ENCODE data around the gene LCN10. TPM values are rescaled to one million over a fixed set of nuclear protein-coding genes. Genes with fewer than 3 reads are reported as not detected.

The LCN10 gene
- total RNA-seq, 1 donor from 2014 or later = not detected

- peak; percentile 65 to 96 for DNase-seq (ENCODE audit: low read depth in 2 of 2)
Observed at GRCh38 chr9:136721339-136722092, 21.2 kb downstream of the LCN10 start.

GRCh38 chr9:136720898-136721338 lies 21.8 kb downstream of the LCN10 start:
- DNase-seq (ENCODE audit: low read depth in 2 of 2) = no peak

GRCh38 chr9:136720251-136720897 lies 22.4 kb downstream of the LCN10 start:
- peak in 1 of 2 donors; percentile 43 for DNase-seq (ENCODE audit: low read depth in 2 of 2)

GRCh38 chr9:136719195-136719880 lies 23.4 kb downstream of the LCN10 start:
- DNase-seq (ENCODE audit: low read depth in 2 of 2) = peak in 1 of 2 donors; percentile 57

- no peak for DNase-seq (ENCODE audit: low read depth in 2 of 2)
Observed at GRCh38 chr9:136718345-136719194, 24.2 kb downstream of the LCN10 start.

- no peak for DNase-seq (ENCODE audit: low read depth in 2 of 2)
Observed at GRCh38 chr9:136717399-136717798, 25.3 kb downstream of the LCN10 start.

- no peak for DNase-seq (ENCODE audit: low read depth in 2 of 2)
Observed at GRCh38 chr9:136714893-136715274, 27.9 kb downstream of the LCN10 start.

GRCh38 chr9:136714096-136714892 lies 28.4 kb downstream of the LCN10 start:
- peak; percentile 49 to 87 for DNase-seq (ENCODE audit: low read depth in 2 of 2)

GRCh38 chr9:136713550-136713949 lies 29.2 kb downstream of the LCN10 start:
- DNase-seq (ENCODE audit: low read depth in 2 of 2) = peak in 1 of 2 donors; percentile 44

GRCh38 chr9:136712690-136713544 lies 29.8 kb downstream of the LCN10 start:
- DNase-seq (ENCODE audit: low read depth in 2 of 2) = no peak

GRCh38 chr9:136711751-136712689 lies 30.7 kb downstream of the LCN10 start, which contains the start of gene DIPK1B:
Gene DIPK1B, plus strand, starts transcription at chr9:136712572. Its CDS starts 94 bp downstream, at chr9:136712666.
- peak in 1 of 2 donors; percentile 59 for DNase-seq (ENCODE audit: low read depth in 2 of 2)

GRCh38 chr9:136711219-136711648 lies 31.5 kb downstream of the LCN10 start:
- peak in 1 of 2 donors; percentile 67 for DNase-seq (ENCODE audit: low read depth in 2 of 2)

GRCh38 chr9:136710543-136710942 lies 32.2 kb downstream of the LCN10 start:
- no peak for DNase-seq (ENCODE audit: low read depth in 2 of 2)

- no peak for DNase-seq (ENCODE audit: low read depth in 2 of 2)
Observed at GRCh38 chr9:136709454-136710109, 33.2 kb downstream of the LCN10 start.

GRCh38 chr9:136707849-136708517 lies 34.8 kb downstream of the LCN10 start:
- no peak for DNase-seq (ENCODE audit: low read depth in 2 of 2)

- no peak for DNase-seq (ENCODE audit: low read depth in 2 of 2)
Observed at GRCh38 chr9:136707011-136707410, 35.7 kb downstream of the LCN10 start.

- peak in 1 of 2 donors; percentile 74 for DNase-seq (ENCODE audit: low read depth in 2 of 2)
Observed at GRCh38 chr9:136705564-136705963, 37.2 kb downstream of the LCN10 start.

Data from lung microvascular endothelial cell (primary cell).